HepG2 (cell line): ENCODE measurements around the gene CAPN10. TPM values are rescaled to one million over a fixed set of nuclear protein-coding genes. Genes with fewer than 3 reads are reported as not detected.
A peak's percentile ranks its signal among the peaks of the same experiment; 100 is the strongest.

Source experiments
- ATAC-seq: fragments of 200-7000 bp; cut with Tn5 transposase; 3 replicates; pipeline ENCODE4 v1.9.1; 2020; ENCODE audit warnings: mild to moderate bottlenecking, moderate library complexity
- BruUV-seq: library from RNA; stranded (reverse); fragments of 400-500 nt; replicated peaks from 2 replicates; lab custom pipeline; 2021; lab: Mats Ljungman, UMichigan
- CTCF ChIA-PET: fragments of 300-600 bp; formaldehyde crosslinking; extraction: SDS; loops from one replicate; lab custom pipeline; 2021; ENCODE audit warnings: low total read pairs, inconsistent platforms, low intra/inter-chr PET ratio; lab: Yijun Ruan, JAX
- POLR2A ChIA-PET: fragments of 350-600 bp; sonication (Branson Sonifier 250); formaldehyde crosslinking; loops from one replicate; lab custom pipeline; 2020; ENCODE audit warnings: antibody characterized with exemption, inconsistent platforms; lab: Yijun Ruan, JAX
- DNase-seq: peaks from one replicate; pipeline ENCODE4 v3.0.0-alpha.2; 2015; ENCODE audit warnings: low spot score
- FAIRE-seq: peaks from 3 replicates; lab custom pipeline; 2011; peaks lifted over from hg19 to GRCh38; lab: Jason Lieb, UNC
- H2AFZ ChIP-seq: one replicate; pipeline ENCODE4 v1.6.1; 2011; ENCODE audit warnings: low read length, inconsistent platforms
- H3K27ac ChIP-seq: fragments of 300-600 bp; 3 replicates; pipeline ENCODE4 v1.8.0; 2011; ENCODE audit warnings: mixed run types, mild to moderate bottlenecking, mixed read lengths, low read length, inconsistent platforms; ENCODE audit not compliant: insufficient read depth; ENCODE audit errors: extremely low read length
- H3K27me3 ChIP-seq, 2 experiments: fragments of 200-600 bp in 1 of 2; 2 replicates in 1 of 2; 3 replicates in 1 of 2; pipeline versions ENCODE4 v1.6.0 to v1.8.0; 2011; ENCODE audit warnings: low read length in 2 of 2, mild to moderate bottlenecking in 2 of 2, moderate library complexity in 2 of 2, inconsistent platforms in 1 of 2; ENCODE audit not compliant: insufficient read depth in 2 of 2, control insufficient read depth in 1 of 2
- H3K36me3 ChIP-seq, 2 experiments: fragments of 200-600 bp in 1 of 2; replicated peaks in 1 of 2; 2 replicates in 1 of 2; 3 replicates in 1 of 2; pipeline versions ENCODE4 v1.5.1 to v1.8.0; 2011; ENCODE audit warnings: low read length in 2 of 2, inconsistent platforms in 1 of 2; ENCODE audit not compliant: insufficient read depth in 2 of 2, control insufficient read depth in 1 of 2
- H3K4me1 ChIP-seq: 2 replicates; pipeline ENCODE4 v1.5.1; 2012; ENCODE audit warnings: low read length, inconsistent platforms; ENCODE audit not compliant: insufficient read depth
- H3K4me2 ChIP-seq: 2 replicates; pipeline ENCODE4 v1.6.0; 2011; ENCODE audit warnings: low read depth, low read length, inconsistent platforms
- H3K4me3 ChIP-seq, 3 experiments: fragments of 200-600 bp in 1 of 3; sonication (generic), shearing (Covaris generic) in 1 of 3; replicated peaks in 1 of 3; 2 replicates each; pipeline ENCODE4 v1.5.1; 2011 to 2016; ENCODE audit warnings: low read length in 3 of 3, inconsistent platforms in 2 of 3, low read depth in 2 of 3, mild to moderate bottlenecking in 2 of 3, control low read depth in 1 of 3, mixed read lengths in 1 of 3; ENCODE audit not compliant: insufficient read depth in 1 of 3
- H3K79me2 ChIP-seq: one replicate; pipeline ENCODE4 v1.6.1; 2011; ENCODE audit warnings: low read length, inconsistent platforms; ENCODE audit not compliant: insufficient read depth
- H3K9ac ChIP-seq: 2 replicates; pipeline ENCODE4 v1.6.0; 2011; ENCODE audit warnings: mild to moderate bottlenecking, low read depth, low read length, inconsistent platforms; ENCODE audit not compliant: insufficient read depth
- H3K9me3 ChIP-seq: 2 replicates; pipeline ENCODE4 v1.5.1; 2012; ENCODE audit warnings: mild to moderate bottlenecking, low read length
- H4K20me1 ChIP-seq: 2 replicates; pipeline ENCODE4 v1.6.0; 2011; ENCODE audit warnings: inconsistent platforms, mild to moderate bottlenecking, low read length, moderate library complexity; ENCODE audit not compliant: insufficient read depth
- ATF7 ChIP-seq, 2 experiments: fragments of 450-650 bp in 1 of 2; sonication (generic) in 1 of 2; formaldehyde crosslinking in 1 of 2; IDR thresholded peaks; 2 replicates each; pipeline versions ENCODE4 v1.4.0 to v1.6.1; 2016 to 2020; ENCODE audit warnings: antibody characterized with exemption in 1 of 2, mild to moderate bottlenecking in 1 of 2, missing genetic modification reagents in 1 of 2
- GABPB1 ChIP-seq: IDR thresholded peaks from 2 replicates; pipeline ENCODE4 v1.6.1; 2016; ENCODE audit warnings: mild to moderate bottlenecking, missing genetic modification reagents, moderate library complexity, missing compliant biosample characterization
- GATAD2A ChIP-seq: IDR thresholded peaks from 2 replicates; pipeline ENCODE4 v1.6.1; 2016
- HIC2 ChIP-seq: sonication (generic); formaldehyde crosslinking; IDR thresholded peaks from 2 replicates; pipeline ENCODE4 v1.9.0; 2022; ENCODE audit warnings: low read depth, missing genetic modification reagents
- NONO ChIP-seq, 2 experiments: fragments of 450-650 bp in 1 of 2; sonication (generic) in 1 of 2; formaldehyde crosslinking in 1 of 2; IDR thresholded peaks in 1 of 2; conservative IDR thresholded peaks in 1 of 2; 2 replicates each; pipeline versions ENCODE4 v1.6.1 to v1.8.0; 2017 to 2022; ENCODE audit warnings: mild to moderate bottlenecking in 1 of 2, missing genetic modification reagents in 1 of 2, moderate library complexity in 1 of 2
- PHF20 ChIP-seq: sonication (generic); formaldehyde crosslinking; IDR thresholded peaks from 2 replicates; pipeline ENCODE4 v1.5.0; 2020; ENCODE audit warnings: mild to moderate bottlenecking, missing genetic modification reagents
- SAP130 ChIP-seq: IDR thresholded peaks from 2 replicates; pipeline ENCODE4 v1.6.1; 2016; ENCODE audit warnings: low read depth
- SCMH1 ChIP-seq: sonication (generic); formaldehyde crosslinking; IDR thresholded peaks from 2 replicates; pipeline ENCODE4 v1.9.0; 2021; ENCODE audit warnings: missing genetic modification reagents, mild to moderate bottlenecking, borderline replicate concordance
- TMF1 ChIP-seq: sonication (generic); formaldehyde crosslinking; IDR thresholded peaks from 2 replicates; pipeline ENCODE4 v1.8.1; 2022; ENCODE audit warnings: low read depth, missing genetic modification reagents
- XBP1 ChIP-seq: sonication (generic); formaldehyde crosslinking; IDR thresholded peaks from 2 replicates; pipeline ENCODE4 v1.5.0; 2020; ENCODE audit warnings: missing genetic modification reagents
- ZBTB2 ChIP-seq: sonication (generic); formaldehyde crosslinking; IDR thresholded peaks from 2 replicates; pipeline ENCODE4 v1.8.0; 2022; ENCODE audit warnings: low read depth, missing genetic modification reagents
- ZFP41 ChIP-seq: sonication (generic); formaldehyde crosslinking; IDR thresholded peaks from 2 replicates; pipeline ENCODE4 v1.4.0; 2020; ENCODE audit warnings: mild to moderate bottlenecking, missing genetic modification reagents, borderline replicate concordance
- ZNF552 ChIP-seq: sonication (generic); formaldehyde crosslinking; IDR thresholded peaks from 2 replicates; pipeline ENCODE4 v1.9.0; 2022; ENCODE audit warnings: missing genetic modification reagents, mild to moderate bottlenecking, borderline replicate concordance
- ZNF574 ChIP-seq: sonication (generic); formaldehyde crosslinking; IDR thresholded peaks from 2 replicates; pipeline ENCODE4 v1.4.0; 2020; ENCODE audit warnings: missing genetic modification reagents
- ZSCAN20 ChIP-seq: sonication (generic); formaldehyde crosslinking; IDR thresholded peaks from 2 replicates; pipeline ENCODE4 v1.4.0; 2020; ENCODE audit warnings: missing genetic modification reagents, mild to moderate bottlenecking, borderline replicate concordance
- WGBS: methylation state at CpG from one replicate; pipeline ENCODE4 v1.1.6; 2017; ENCODE audit warnings: low lambda C conversion rate; 5-methylcytosine and 5-hydroxymethylcytosine counted together
- in situ Hi-C: cut with HindIII; loops from 2 replicates; pipeline ENCODE4 v1.10.0; 2017; ENCODE audit warnings: low pct_unique_long_range_greater_than_20kb; ENCODE audit not compliant: extremely low pct_ligation_motif_present
- intact Hi-C: fragments of 100-400 bp; cut with micrococcal nuclease; formaldehyde crosslinking; loops from one replicate; pipeline ENCODE4 v1.10.0; 2022; ENCODE audit not compliant: unreplicated experiment
- polyA plus RNA-seq, 8 experiments: library from polyadenylated mRNA; depleted of rRNA in 3 of 8; stranded (reverse) in 7 of 8; unstranded in 1 of 8; fragments of >200 nt; fragmentation: Illumina TruSeq in 4 of 8; extraction: Trizol in 4 of 8; gene quantifications; 2 replicates each; pipeline versions ENCODE4 v1.2.1 to v1.2.3, GENCODE V29; 2011 to 2016; ENCODE audit warnings: low read depth in 4 of 8, missing spikeins in 1 of 8, mixed read lengths in 1 of 8; ENCODE audit not compliant: insufficient read depth in 1 of 8
- total RNA-seq, 5 experiments: library from RNA; depleted of rRNA; stranded (reverse); fragments of >200 nt; fragmentation: Illumina TruSeq; extraction: Trizol; gene quantifications; 2 replicates each; pipeline ENCODE4 v1.2.3, GENCODE V29; 2016; ENCODE audit warnings: low read depth in 1 of 5
- TF ChIP-seq, protein P1 (sequence below): sonication (generic); formaldehyde crosslinking; IDR thresholded peaks from 2 replicates; pipeline ENCODE4 v1.4.0; 2020; ENCODE audit warnings: missing genetic modification reagents, low read depth, mild to moderate bottlenecking, borderline replicate concordance

The CAPN10 gene
- total and polyA plus RNA-seq, 2 of the 13 experiments (the other 11 are each of a cell fraction or from before 2014, with no cell fraction given): 27.6 to 32.4 TPM

DNA sequence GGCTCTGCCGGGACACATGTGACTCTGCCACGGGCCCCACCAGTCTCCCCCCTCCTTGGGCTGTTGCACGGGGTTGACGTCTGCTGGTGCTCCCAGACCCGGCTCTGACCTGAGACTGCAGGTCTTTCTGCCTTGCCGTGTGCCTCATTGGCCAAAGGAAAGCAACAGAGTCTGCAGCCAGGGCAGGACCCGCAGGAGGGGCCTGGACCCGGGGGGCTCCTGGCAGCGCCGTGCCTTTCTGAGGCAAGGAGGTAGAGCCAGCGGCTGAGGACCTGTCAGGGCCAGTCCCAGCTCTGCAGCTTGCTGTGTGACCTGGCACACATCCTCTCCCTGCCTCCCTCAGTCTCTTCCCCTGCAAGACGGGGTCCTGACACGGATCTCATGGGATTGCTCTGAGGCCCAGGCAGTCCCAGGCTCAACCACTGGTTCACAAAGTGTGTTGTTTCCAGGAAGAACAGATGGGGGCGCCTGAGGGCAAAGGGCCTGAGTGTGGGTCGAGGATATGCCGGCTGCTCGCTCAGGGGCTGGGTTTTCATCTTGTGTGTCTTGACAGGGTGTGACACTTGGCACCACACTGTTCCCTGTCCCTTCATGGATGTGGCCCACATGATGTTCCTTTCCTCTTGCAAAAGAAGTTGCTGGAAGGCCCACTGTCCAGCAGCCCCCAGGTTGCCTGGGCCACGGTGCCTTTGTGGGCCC lies 9.0 kb downstream of the CAPN10 start:
- POLR2A ChIA-PET: interaction anchor here (0.7 to 2.2 kb wide), 2 partner anchors 9 to 10 kb away, joined by 4 to 9 read pairs; partner anchors contain the start of gene CAPN10
- peak; percentile 64 for DNase-seq
- Histone ChIP-seq H2AFZ (no peak overlapping the region), H3K4me3 (no peak overlapping the region), H3K79me2 (peaks cover 9% of the 10 kb centered on the region), H3K4me1 (peaks cover 32% of the 10 kb centered on the region), H3K36me3 (peaks cover 18 to 30% of the 10 kb centered on the region in 2 experiments), H3K4me2 (no peak overlapping the region), H3K27me3 (no peaks in the 10 kb centered on the region), H3K27ac (peak overlapping the region; percentile 94), H3K9ac (no peak overlapping the region), H4K20me1 (no peaks in the 10 kb centered on the region), H3K9me3 (no peaks in the 10 kb centered on the region)
- FAIRE-seq: peak; percentile 76
- in situ Hi-C loops (no loop called here), intact Hi-C loops (loop anchor here (1.0 kb wide), 1 partner anchor 43 kb away; no protein-coding TSS in a partner anchor)
- CTCF ChIA-PET: no interaction called here
- ATAC-seq: peak; percentile 62
- WGBS: 77% methylated on average over 13 of the region's 18 CpGs
- no TSS peak for BruUV-seq
- peak; percentile 42; the same call in 1 of the 2 replicates for TF ChIP-seq HIC2 (CRISPR knock-in tag)
- TF ChIP-seq ZBTB2 (CRISPR knock-in tag): no peak
- TF ChIP-seq PHF20: no peak
- TF ChIP-seq ZSCAN20 (CRISPR knock-in tag): no peak
- TF ChIP-seq SCMH1: no peak
- TF ChIP-seq TMF1 (CRISPR knock-in tag): no peak
- TF ChIP-seq GABPB1 (CRISPR knock-in tag): no peak
- TF ChIP-seq NONO (IDR thresholded peaks at IDR 0.05): no peak
- TF ChIP-seq NONO (CRISPR knock-in tag; conservative IDR thresholded peaks at IDR 0.05): no peak
- TF ChIP-seq ZNF574 (CRISPR knock-in tag): 0 out of 2 replicates have a peak, but pooled peaks have one; percentile 18
- no peak for TF ChIP-seq ZNF552 (CRISPR knock-in tag)
- no peak for TF ChIP-seq ATF7 (IDR thresholded peaks at IDR 0.05)
- TF ChIP-seq ATF7 (CRISPR knock-in tag; IDR thresholded peaks at IDR 0.05): no peak
- no peak for TF ChIP-seq SAP130 (CRISPR knock-in tag)
- no peak for TF ChIP-seq ZFP41 (CRISPR knock-in tag)
- no peak for TF ChIP-seq GATAD2A (CRISPR knock-in tag)
- TF ChIP-seq, protein P1, sequence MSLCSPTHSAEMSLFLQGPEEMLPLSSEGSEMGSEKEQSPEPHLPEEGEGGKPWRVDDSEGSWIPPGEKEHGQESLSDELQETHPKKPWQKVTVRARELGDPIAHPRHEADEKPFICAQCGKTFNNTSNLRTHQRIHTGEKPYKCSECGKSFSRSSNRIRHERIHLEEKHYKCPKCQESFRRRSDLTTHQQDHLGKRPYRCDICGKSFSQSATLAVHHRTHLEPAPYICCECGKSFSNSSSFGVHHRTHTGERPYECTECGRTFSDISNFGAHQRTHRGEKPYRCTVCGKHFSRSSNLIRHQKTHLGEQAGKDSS: no peak
- no peak for TF ChIP-seq XBP1 (CRISPR knock-in tag)
